Nephron (organoid): Measurements from ENCODE around the gene KLHL26.
"Not testable (repeated sequence)": the region's sequence is repeated elsewhere in the genome, so short reads cannot be mapped to it uniquely, and the experiment has no call there.

Experiments
- H3K27ac Mint-ChIP-seq, 3 experiments: 2 replicates each; pipeline ENCODE4 v1.8.0; 2020; ENCODE audit warnings: mixed read lengths in 3 of 3, mild to moderate bottlenecking in 2 of 3, moderate library complexity in 1 of 3
- H3K27me3 Mint-ChIP-seq: 2 replicates; pipeline ENCODE4 v1.8.0; 2021; ENCODE audit warnings: low read depth, mild to moderate bottlenecking, moderate library complexity, mixed read lengths
- H3K36me3 Mint-ChIP-seq: 2 replicates; pipeline ENCODE4 v1.8.0; 2020; ENCODE audit warnings: low read depth, mixed read lengths
- H3K4me1 Mint-ChIP-seq: 2 replicates; pipeline ENCODE4 v1.8.0; 2020; ENCODE audit warnings: mixed read lengths
- H3K4me3 Mint-ChIP-seq, 3 experiments: 2 replicates each; pipeline ENCODE4 v1.8.0; 2020; ENCODE audit warnings: mild to moderate bottlenecking in 3 of 3, mixed read lengths in 3 of 3, moderate library complexity in 2 of 3
- H3K9me3 Mint-ChIP-seq: 2 replicates; pipeline ENCODE4 v1.8.0; 2020; ENCODE audit warnings: mixed read lengths
- TF ChIP-seq, protein P1 (sequence below), 3 experiments: fragments of 200-600 bp; sonication (generic); IDR thresholded peaks; one replicate each; pipeline ENCODE4 v1.5.0; 2021; ENCODE audit warnings: antibody characterized with exemption in 3 of 3; ENCODE audit not compliant: unreplicated experiment in 3 of 3

Gene KLHL26

DNA sequence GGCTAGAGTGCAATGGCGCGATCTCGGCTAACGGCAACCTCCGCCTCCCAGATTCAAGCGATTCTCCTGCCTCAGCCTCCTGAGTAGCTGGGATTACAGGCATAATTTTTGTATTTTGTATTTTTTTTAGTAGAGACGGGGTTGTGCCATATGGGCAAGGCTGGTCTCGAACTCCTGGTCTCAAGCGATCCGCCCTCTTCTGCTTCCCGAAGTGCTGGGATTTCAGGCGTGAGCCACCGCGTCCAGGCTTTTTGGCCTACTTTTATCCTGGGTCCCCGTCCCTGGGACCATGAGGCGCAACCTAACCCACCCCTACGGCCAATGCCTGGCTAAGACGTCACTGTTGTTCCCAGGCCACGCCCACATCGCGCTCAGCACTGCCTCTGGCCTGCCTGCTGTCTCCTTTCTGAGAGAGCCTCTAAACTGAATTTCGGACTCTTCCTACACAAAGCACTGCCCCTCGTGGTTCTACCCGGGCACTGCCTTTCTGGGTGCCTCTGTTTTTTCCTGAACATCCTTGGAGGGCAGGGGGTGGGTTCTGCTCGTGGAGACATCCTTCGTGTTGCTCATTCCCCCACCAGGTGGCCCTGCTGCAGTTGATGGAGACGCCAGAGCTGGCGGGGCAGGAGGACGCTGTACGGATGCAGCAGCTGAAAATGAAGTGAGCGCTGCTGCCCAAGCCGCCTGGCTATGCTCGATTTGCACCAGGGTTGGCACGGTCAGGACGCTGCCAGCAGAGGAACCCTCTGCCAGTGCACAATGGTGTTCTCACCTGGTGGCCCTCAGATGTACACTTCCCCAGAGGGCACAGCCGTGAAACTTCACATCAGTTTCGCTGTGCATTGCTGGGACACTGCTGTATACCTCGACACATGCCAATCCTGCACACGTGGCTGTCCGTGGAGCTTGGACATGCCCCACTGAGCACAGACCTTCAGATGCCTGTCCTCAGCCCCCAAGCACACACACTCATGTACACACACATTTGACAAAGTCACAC, 46.3 kb upstream of the KLHL26 start:
- TF ChIP-seq, protein P1, sequence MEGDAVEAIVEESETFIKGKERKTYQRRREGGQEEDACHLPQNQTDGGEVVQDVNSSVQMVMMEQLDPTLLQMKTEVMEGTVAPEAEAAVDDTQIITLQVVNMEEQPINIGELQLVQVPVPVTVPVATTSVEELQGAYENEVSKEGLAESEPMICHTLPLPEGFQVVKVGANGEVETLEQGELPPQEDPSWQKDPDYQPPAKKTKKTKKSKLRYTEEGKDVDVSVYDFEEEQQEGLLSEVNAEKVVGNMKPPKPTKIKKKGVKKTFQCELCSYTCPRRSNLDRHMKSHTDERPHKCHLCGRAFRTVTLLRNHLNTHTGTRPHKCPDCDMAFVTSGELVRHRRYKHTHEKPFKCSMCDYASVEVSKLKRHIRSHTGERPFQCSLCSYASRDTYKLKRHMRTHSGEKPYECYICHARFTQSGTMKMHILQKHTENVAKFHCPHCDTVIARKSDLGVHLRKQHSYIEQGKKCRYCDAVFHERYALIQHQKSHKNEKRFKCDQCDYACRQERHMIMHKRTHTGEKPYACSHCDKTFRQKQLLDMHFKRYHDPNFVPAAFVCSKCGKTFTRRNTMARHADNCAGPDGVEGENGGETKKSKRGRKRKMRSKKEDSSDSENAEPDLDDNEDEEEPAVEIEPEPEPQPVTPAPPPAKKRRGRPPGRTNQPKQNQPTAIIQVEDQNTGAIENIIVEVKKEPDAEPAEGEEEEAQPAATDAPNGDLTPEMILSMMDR (IDR thresholded peaks at IDR 0.05; ENCODE audit: unreplicated experiment in 3 of 3), result peak; percentile 59 to 82 (median 74)
- Mint-ChIP-seq H3K4me1 (peaks cover 33% of the 10 kb centered on the region), H3K27ac (peak overlapping the region; percentile 83 to 95 (median 94)), H3K27me3 (peaks cover 16% of the 10 kb centered on the region), H3K36me3 (no peaks in the 10 kb centered on the region), H3K4me3 (peak overlapping the region; percentile 87 to 91 (median 90)), H3K9me3 (no peaks in the 10 kb centered on the region)

DNA sequence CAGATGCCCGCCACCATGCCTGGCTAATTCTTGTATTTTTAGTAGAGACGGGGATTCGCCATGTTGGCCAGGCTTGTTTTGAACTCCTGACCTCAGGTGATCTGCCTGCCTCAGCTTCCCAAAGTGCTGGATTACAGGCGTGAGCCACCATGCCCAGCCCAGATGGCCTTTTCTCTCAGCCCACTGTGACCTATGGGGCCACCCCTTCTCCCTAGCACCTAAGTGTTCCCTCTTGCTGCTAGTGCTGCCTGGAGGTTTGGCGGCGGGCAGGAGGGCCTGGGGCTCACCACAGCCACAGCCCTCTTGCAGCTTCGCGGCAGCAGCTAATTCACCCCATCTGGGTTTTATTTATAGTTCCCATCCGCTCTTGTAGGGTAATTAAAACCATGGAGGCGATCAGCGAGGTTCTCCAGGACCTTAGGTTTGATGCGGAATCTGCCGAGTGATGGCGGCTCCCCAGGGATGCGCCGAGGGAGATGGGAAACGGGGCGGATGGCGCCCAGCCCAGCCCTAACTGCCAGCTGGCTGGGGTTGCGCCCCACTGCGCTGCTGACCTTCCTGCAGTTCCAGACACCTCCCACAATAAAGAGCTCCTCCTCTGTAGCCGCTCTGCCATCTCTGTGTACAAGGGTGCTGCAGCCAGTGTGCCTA, 45.0 kb upstream of the KLHL26 start:
- peaks cover 35% of the 10 kb centered on the region for H3K4me1 Mint-ChIP-seq
- no peaks in the 10 kb centered on the region for H3K9me3 Mint-ChIP-seq
- H3K27me3 Mint-ChIP-seq, result peaks cover 28% of the 10 kb centered on the region
- H3K27ac Mint-ChIP-seq, result no peak overlapping the region
- peak overlapping the region; percentile 47 to 61 (median 53) for H3K4me3 Mint-ChIP-seq
- no peaks in the 10 kb centered on the region for H3K36me3 Mint-ChIP-seq
- TF ChIP-seq, protein P1 (IDR thresholded peaks at IDR 0.05; ENCODE audit: unreplicated experiment in 3 of 3), result no peak

DNA sequence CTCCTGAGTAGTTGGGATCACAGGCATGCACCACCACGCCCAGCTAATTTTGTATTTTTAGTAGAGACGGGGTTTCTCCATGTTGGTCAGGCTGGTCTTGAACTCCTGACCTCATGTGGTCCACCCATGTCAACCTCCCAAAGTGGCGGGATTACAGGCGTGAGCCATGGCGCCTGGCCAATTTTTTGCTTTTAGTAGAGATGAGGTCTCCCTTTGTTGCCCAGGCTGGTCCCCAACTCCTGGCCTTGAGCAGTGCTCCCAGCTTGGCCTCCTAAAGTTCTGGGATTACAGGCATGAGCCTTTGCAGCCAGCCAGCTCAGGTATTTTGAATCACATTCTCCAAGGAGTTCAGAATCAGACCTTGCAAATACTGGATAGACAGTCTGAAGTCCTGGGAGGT, 44.1 kb upstream of the KLHL26 start:
- H3K4me1 Mint-ChIP-seq, result peaks cover 35% of the 10 kb centered on the region
- peak overlapping the region; percentile 4 to 36 (median 32) for H3K4me3 Mint-ChIP-seq
- H3K36me3 Mint-ChIP-seq, H3K9me3 Mint-ChIP-seq, H3K27ac Mint-ChIP-seq: not testable (repeated sequence)
- peaks cover 31% of the 10 kb centered on the region for H3K27me3 Mint-ChIP-seq

DNA sequence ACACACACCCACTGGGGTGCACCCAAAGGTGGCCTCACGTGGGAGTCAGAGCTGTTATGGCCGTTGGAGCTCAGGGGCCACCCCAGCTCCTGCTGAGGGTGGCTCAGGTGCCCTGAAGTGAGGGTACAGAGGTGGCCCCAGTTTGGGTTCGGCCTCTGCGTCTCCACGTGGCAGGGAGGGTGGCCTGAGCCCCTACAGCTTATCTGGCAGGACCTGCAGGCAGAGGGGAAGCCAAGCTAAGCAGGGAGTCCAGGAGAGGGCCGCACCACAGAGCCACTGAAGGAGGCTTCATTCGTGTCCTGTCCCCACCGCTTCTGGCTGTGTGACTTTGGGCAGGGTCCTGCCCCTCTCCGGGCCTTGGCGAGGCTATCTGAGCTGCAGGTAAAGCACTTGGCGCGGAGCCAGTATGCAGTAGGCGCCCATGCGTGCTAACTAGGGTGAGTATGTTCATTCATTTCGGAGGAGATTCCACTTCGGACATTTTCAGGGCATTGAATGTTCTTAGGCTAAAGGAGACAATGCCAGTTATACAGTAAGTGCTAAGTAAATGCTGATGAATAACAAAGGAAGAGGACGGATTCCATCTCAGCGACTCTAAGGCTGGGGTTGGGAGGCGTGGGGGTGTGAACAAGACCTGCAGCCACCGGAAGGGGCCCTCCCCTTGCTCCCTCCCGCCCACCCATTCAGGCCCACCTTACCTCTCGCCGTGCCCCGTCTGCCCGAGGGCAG, 43.3 kb upstream of the KLHL26 start:
- Mint-ChIP-seq H3K9me3 (no peaks in the 10 kb centered on the region), H3K27me3 (peaks cover 27% of the 10 kb centered on the region), H3K4me3 (peak overlapping the region; percentile 53 to 65 (median 65)), H3K36me3 (no peaks in the 10 kb centered on the region), H3K4me1 (peaks cover 29% of the 10 kb centered on the region), H3K27ac (no peak overlapping the region)
- TF ChIP-seq, protein P1 (IDR thresholded peaks at IDR 0.05; ENCODE audit: unreplicated experiment in 3 of 3), result no peak

DNA sequence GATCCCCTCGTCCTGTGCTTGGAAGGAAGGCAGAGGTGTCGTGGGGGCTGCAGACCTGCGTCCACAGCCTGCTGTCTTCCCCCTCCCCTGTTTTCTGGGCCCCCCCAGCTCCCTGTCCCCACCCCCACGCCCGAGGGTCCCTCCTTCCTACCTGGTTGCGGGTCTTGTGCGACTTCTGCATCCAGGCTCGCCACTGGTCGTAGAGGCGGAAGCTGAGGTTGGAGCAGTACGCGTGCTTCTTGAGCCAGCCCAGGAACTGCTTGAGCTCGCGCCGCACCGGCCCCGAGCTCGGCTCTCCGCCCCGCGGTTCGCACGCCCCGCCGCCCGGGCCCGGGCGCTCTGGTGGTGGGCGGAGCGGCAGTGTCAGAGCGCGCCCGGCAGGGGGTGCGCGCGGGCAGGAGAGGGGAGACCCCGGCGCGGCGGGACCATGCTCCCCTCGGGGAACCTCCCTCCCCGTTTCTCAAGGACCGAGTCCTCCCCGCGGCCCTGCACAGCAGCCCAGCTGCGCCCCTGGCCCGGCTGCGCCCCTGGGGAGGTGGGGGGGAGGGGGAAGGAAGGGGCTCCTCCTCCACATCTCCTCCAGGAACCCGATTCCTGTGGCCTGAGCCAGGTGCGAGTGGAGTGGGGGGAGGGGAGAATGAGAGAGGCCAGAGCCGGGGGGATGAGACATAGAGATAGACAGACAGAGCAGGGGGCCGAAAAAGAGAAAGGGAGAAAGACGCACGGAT, 42.6 kb upstream of the KLHL26 start:
- H3K9me3 Mint-ChIP-seq, result no peaks in the 10 kb centered on the region
- TF ChIP-seq, protein P1 (IDR thresholded peaks at IDR 0.05; ENCODE audit: unreplicated experiment in 3 of 3), result peak; percentile 91 to 93 (median 92)
- peak overlapping the region in 2 of 3 experiments; percentile 79 to 81 for H3K27ac Mint-ChIP-seq
- no peaks in the 10 kb centered on the region for H3K36me3 Mint-ChIP-seq
- peak overlapping the region; percentile 77 to 79 (median 78) for H3K4me3 Mint-ChIP-seq
- H3K27me3 Mint-ChIP-seq, result peaks cover 34% of the 10 kb centered on the region
- peaks cover 29% of the 10 kb centered on the region for H3K4me1 Mint-ChIP-seq
